H1 (cell line): ENCODE results near the gene DDOST. TPM values are rescaled to one million over a fixed set of nuclear protein-coding genes. Genes with fewer than 3 reads are reported as not detected.

Source experiments
- CTCF ChIA-PET: fragments of 300-600 bp; sonication (Branson Sonifier 250); formaldehyde crosslinking; loops from one replicate; lab custom pipeline; 2021; ENCODE audit not compliant: partially characterized antibody; lab: Charles Lee
- POLR2A ChIA-PET: fragments of 300-600 bp; sonication (Branson Sonifier 250); formaldehyde crosslinking; loops from one replicate; lab custom pipeline; 2021; ENCODE audit warnings: inconsistent platforms; ENCODE audit not compliant: partially characterized antibody; lab: Charles Lee
- DNase-seq, 2 experiments: peaks; one replicate each; pipeline versions ENCODE4 v3.0.0 to v3.0.0-alpha.2; 2010 to 2022; ENCODE audit warnings: low spot score in 2 of 2, low read depth in 1 of 2, mixed read lengths in 1 of 2
- FAIRE-seq: peaks from 2 replicates; lab custom pipeline; 2011; peaks lifted over from hg19 to GRCh38; lab: Jason Lieb, UNC
- H2AFZ ChIP-seq: 2 replicates; pipeline ENCODE4 v1.8.1; 2012; ENCODE audit warnings: low read length, inconsistent platforms
- H2AK5ac ChIP-seq: 2 replicates; pipeline ENCODE4 v1.6.1; 2013; ENCODE audit warnings: low read depth, low read length
- H2BK120ac ChIP-seq: replicated peaks from 2 replicates; pipeline ENCODE3; 2013; ENCODE audit warnings: low read depth, low read length, inconsistent platforms
- H2BK12ac ChIP-seq: 2 replicates; pipeline ENCODE4 v1.6.1; 2013; ENCODE audit warnings: low read depth, low read length
- H2BK15ac ChIP-seq: 2 replicates; pipeline ENCODE4 v1.6.1; 2013; ENCODE audit warnings: low read length
- H2BK20ac ChIP-seq: 2 replicates; pipeline ENCODE4 v1.6.1; 2013; ENCODE audit warnings: low read length
- H2BK5ac ChIP-seq: 2 replicates; pipeline ENCODE4 v1.6.1; 2013; ENCODE audit warnings: low read depth, low read length
- H3K14ac ChIP-seq: 2 replicates; pipeline ENCODE4 v1.6.1; 2013; ENCODE audit warnings: inconsistent platforms; ENCODE audit not compliant: insufficient read length
- H3K18ac ChIP-seq: 2 replicates; pipeline ENCODE4 v1.6.1; 2013; ENCODE audit warnings: low read length; ENCODE audit errors: extremely low read depth
- H3K23ac ChIP-seq: 2 replicates; pipeline ENCODE4 v1.6.1; 2013; ENCODE audit warnings: inconsistent platforms; ENCODE audit not compliant: insufficient read length
- H3K23me2 ChIP-seq: 2 replicates; pipeline ENCODE4 v1.6.1; 2013; ENCODE audit warnings: low read depth, low read length
- H3K27ac ChIP-seq: 2 replicates; pipeline ENCODE4 v1.6.1; 2011; ENCODE audit warnings: low read depth, low read length, inconsistent platforms
- H3K27me3 ChIP-seq, 4 experiments: replicated peaks in 1 of 4; 1 replicate in 1 of 4; 2 replicates in 3 of 4; pipeline versions ENCODE4 v1.6.1 to v1.8.1; 2011 to 2013; ENCODE audit warnings: low read length in 3 of 4, mild to moderate bottlenecking in 3 of 4, inconsistent platforms in 2 of 4, mixed read lengths in 2 of 4, moderate library complexity in 1 of 4; ENCODE audit not compliant: control insufficient read depth in 3 of 4, insufficient read depth in 3 of 4; ENCODE audit errors: extremely low read depth in 1 of 4
- H3K36me3 ChIP-seq, 4 experiments: 2 replicates each; pipeline versions ENCODE4 v1.6.1 to v1.8.1; 2011 to 2013; ENCODE audit warnings: mild to moderate bottlenecking in 4 of 4, low read length in 3 of 4, moderate library complexity in 2 of 4, control low read depth in 1 of 4, inconsistent platforms in 1 of 4; ENCODE audit not compliant: insufficient read depth in 4 of 4, control insufficient read depth in 2 of 4
- H3K4ac ChIP-seq: replicated peaks from 2 replicates; pipeline ENCODE3; 2013; ENCODE audit warnings: low read length, low read depth, mixed read lengths, inconsistent platforms; ENCODE audit not compliant: insufficient read length
- H3K4me1 ChIP-seq, 4 experiments: replicated peaks in 1 of 4; 1 replicate in 1 of 4; 2 replicates in 3 of 4; pipeline versions ENCODE4 v1.6.1 to v1.8.1; 2011 to 2013; ENCODE audit warnings: low read length in 3 of 4, inconsistent platforms in 2 of 4, mixed read lengths in 1 of 4; ENCODE audit not compliant: insufficient read depth in 4 of 4, control insufficient read depth in 3 of 4
- H3K4me2 ChIP-seq, 2 experiments: 2 replicates each; pipeline versions ENCODE4 v1.6.1 to v1.8.1; 2011 to 2013; ENCODE audit warnings: low read depth in 2 of 2, low read length in 2 of 2, control low read depth in 1 of 2, inconsistent platforms in 1 of 2, mild to moderate bottlenecking in 1 of 2; ENCODE audit not compliant: insufficient read depth in 1 of 2
- H3K4me3 ChIP-seq, 4 experiments: fragments of 200-600, 300-600 bp in 1 of 4; sonication (generic), shearing (Covaris generic), sonication (Bioruptor Twin) in 1 of 4; 2 replicates each; pipeline versions ENCODE4 v1.5.1 to v1.8.1; 2011 to 2016; ENCODE audit warnings: low read length in 4 of 4, low read depth in 3 of 4, control low read depth in 2 of 4, inconsistent platforms in 2 of 4, mild to moderate bottlenecking in 2 of 4, mixed read lengths in 1 of 4, moderate library complexity in 1 of 4; ENCODE audit not compliant: insufficient read depth in 2 of 4; ENCODE audit errors: extremely low read depth in 1 of 4
- H3K56ac ChIP-seq: replicated peaks from 2 replicates; pipeline ENCODE3; 2013; ENCODE audit warnings: low read depth, mild to moderate bottlenecking, mixed read lengths, low read length, inconsistent platforms; ENCODE audit not compliant: insufficient read length
- H3K79me1 ChIP-seq: 2 replicates; pipeline ENCODE4 v1.6.1; 2013; ENCODE audit warnings: low read depth, low read length, control low read depth
- H3K79me2 ChIP-seq, 2 experiments: 2 replicates each; pipeline versions ENCODE4 v1.6.1 to v1.8.1; 2012 to 2013; ENCODE audit warnings: low read length in 2 of 2, mild to moderate bottlenecking in 2 of 2, inconsistent platforms in 1 of 2; ENCODE audit not compliant: insufficient read depth in 2 of 2, control insufficient read depth in 1 of 2
- H3K9ac ChIP-seq, 4 experiments: replicated peaks in 1 of 4; 1 replicate in 1 of 4; 2 replicates in 3 of 4; pipeline versions ENCODE4 v1.6.1 to v1.8.1; 2011 to 2013; ENCODE audit warnings: low read depth in 3 of 4, low read length in 3 of 4, control low read depth in 2 of 4, mild to moderate bottlenecking in 2 of 4, moderate library complexity in 2 of 4, inconsistent platforms in 1 of 4; ENCODE audit errors: extremely low read depth in 1 of 4
- H3K9me3 ChIP-seq, 2 experiments: 2 replicates each; pipeline versions ENCODE4 v1.6.1 to v1.8.1; 2012 to 2013; ENCODE audit warnings: mild to moderate bottlenecking in 2 of 2, moderate library complexity in 2 of 2, control low read depth in 1 of 2, inconsistent platforms in 1 of 2, low read depth in 1 of 2, low read length in 1 of 2, mixed read lengths in 1 of 2; ENCODE audit not compliant: insufficient read depth in 2 of 2
- H4K20me1 ChIP-seq, 2 experiments: replicated peaks in 1 of 2; 2 replicates each; pipeline versions ENCODE3 to v1.8.1; 2011 to 2013; ENCODE audit warnings: inconsistent platforms in 2 of 2, low read length in 2 of 2, mild to moderate bottlenecking in 1 of 2; ENCODE audit not compliant: insufficient read depth in 2 of 2, control insufficient read depth in 1 of 2
- H4K5ac ChIP-seq: 2 replicates; pipeline ENCODE4 v1.6.1; 2013; ENCODE audit warnings: low read length, low read depth, mixed read lengths, inconsistent platforms; ENCODE audit not compliant: insufficient read length
- H4K8ac ChIP-seq: 2 replicates; pipeline ENCODE4 v1.8.0; 2013; ENCODE audit warnings: mild to moderate bottlenecking, moderate library complexity, low read length, inconsistent platforms; ENCODE audit not compliant: insufficient read depth; ENCODE audit errors: extremely low read depth
- H4K91ac ChIP-seq: replicated peaks from 2 replicates; pipeline ENCODE3; 2013; ENCODE audit warnings: low read length, mixed read lengths, inconsistent platforms; ENCODE audit not compliant: insufficient read length
- CBX8 ChIP-seq: fragments of 300-800, 300-1000 bp; sonication (generic); IDR thresholded peaks from 2 replicates; pipeline ENCODE4 v1.7.1; 2016; ENCODE audit warnings: low read depth, low read length, borderline replicate concordance
- HDAC2 ChIP-seq, 2 experiments: fragments of 300-600 bp in 1 of 2; sonication (generic) in 1 of 2; IDR thresholded peaks; 2 replicates each; pipeline ENCODE4 v1.6.1; 2011 to 2012; ENCODE audit warnings: low read depth in 2 of 2, low read length in 2 of 2, mild to moderate bottlenecking in 2 of 2, moderate library complexity in 2 of 2, borderline replicate concordance in 1 of 2, inconsistent platforms in 1 of 2
- KDM1A ChIP-seq: fragments of 200-600, 300-600 bp; sonication (generic); IDR thresholded peaks from 2 replicates; pipeline ENCODE4 v1.7.1; 2016; ENCODE audit warnings: mild to moderate bottlenecking, low read length, borderline replicate concordance
- KDM5A ChIP-seq: fragments of 200-600 bp; IDR thresholded peaks from 2 replicates; pipeline ENCODE4 v1.7.1; 2012; ENCODE audit warnings: mild to moderate bottlenecking, low read length, inconsistent platforms, mixed read lengths
- MAFK ChIP-seq: IDR thresholded peaks from 2 replicates; pipeline ENCODE4 v1.6.1; 2012; ENCODE audit warnings: low read depth, mild to moderate bottlenecking, improper control_type of control experiment, low read length
- RAD21 ChIP-seq, 2 experiments: IDR thresholded peaks in 1 of 2; conservative IDR thresholded peaks in 1 of 2; 2 replicates each; pipeline ENCODE4 v1.6.1; 2011; ENCODE audit warnings: low read depth in 2 of 2, low read length in 2 of 2, improper control_type of control experiment in 1 of 2, inconsistent platforms in 1 of 2, mild to moderate bottlenecking in 1 of 2, moderate library complexity in 1 of 2
- WGBS, 2 experiments: shearing (Covaris generic) in 1 of 2; methylation state at CpG; one replicate each; pipeline versions ENCODE4 v1.1.6 to v1.1.7; 2013 to 2015; ENCODE audit warnings: low lambda C conversion rate in 2 of 2, mixed read lengths in 2 of 2, inconsistent platforms in 1 of 2, low coverage in 1 of 2, missing lambda C conversion rate in 1 of 2; ENCODE audit not compliant: insufficient replicate concordance in 2 of 2, insufficient coverage in 1 of 2, insufficient read length in 1 of 2; ENCODE audit errors: extremely low coverage in 1 of 2, missing lambda C conversion rate in 1 of 2; 5-methylcytosine and 5-hydroxymethylcytosine counted together
- polyA plus RNA-seq, 7 experiments: library from polyadenylated mRNA; depleted of rRNA in 3 of 7; stranded (reverse) in 5 of 7; unstranded in 2 of 7; fragments of >200 nt in 5 of 7; fragments of 200-250 nt in 2 of 7; gene quantifications; 1 replicate in 5 of 7; 2 replicates in 1 of 7; 4 replicates in 1 of 7; pipeline versions ENCODE4 v1.2.1 to v1.2.3, GENCODE V29; 2011 to 2013; ENCODE audit warnings: missing spikeins in 2 of 7, mixed read lengths in 2 of 7
- total RNA-seq: library from RNA; stranded (reverse); fragmentation: NEBNext Ultra II Directional; extraction: Animal tissue kit (Norgen Biotek cat#: 25700); gene quantifications from 2 replicates; pipeline ENCODE4 v1.2.1, GENCODE V29; 2021

Gene DDOST
- total and polyA plus RNA-seq, 2 of the 8 experiments (the other 6 are each of a cell fraction or from before 2014, with no cell fraction given) = 253 to 336 TPM

DNA sequence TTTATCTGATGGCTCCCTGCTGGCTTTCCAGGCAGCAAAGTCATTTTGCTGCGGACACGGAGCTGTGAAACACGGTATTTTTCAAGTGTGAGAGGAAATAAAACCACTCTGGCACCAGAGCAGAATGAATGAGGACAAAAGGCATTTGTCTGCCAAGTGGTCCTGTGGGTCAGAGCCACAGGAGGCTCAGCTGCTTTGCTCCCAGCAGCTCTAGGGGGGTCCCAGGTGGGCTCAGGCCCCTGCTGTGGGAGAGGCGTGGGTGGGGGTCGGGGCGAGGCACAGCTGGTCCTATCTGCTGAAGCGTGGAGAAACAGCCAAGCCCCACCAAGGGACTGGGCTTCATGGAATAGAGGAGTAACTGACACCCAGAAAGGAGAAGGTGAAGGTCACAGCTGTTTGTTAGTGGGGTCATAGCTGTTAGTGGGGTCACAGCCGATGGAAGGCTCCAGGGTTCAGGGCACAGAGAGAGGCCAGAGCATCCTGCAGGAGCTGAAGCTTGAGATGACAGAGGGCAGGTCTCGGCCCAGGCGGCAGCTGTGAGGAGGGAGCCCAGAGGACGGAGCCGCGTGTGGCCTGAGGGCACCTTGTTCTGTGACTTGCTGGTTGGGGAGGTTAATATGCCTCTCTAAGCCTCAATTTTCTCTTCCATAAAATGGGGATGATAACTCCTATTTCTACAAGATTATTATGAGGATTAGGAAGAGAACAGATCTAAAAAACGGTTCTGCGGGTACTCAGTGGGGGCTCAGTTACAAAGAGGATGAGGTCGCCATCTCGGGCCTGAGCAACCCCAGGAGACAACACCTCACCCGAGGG lies 49.5 kb upstream of the DDOST start:
- DNase-seq (no peak), FAIRE-seq (no peak)
- no peak overlapping the region for H3K9ac ChIP-seq
- no peak overlapping the region for H4K8ac ChIP-seq
- no peak for TF ChIP-seq HDAC2 (IDR thresholded peaks at IDR 0.05; ENCODE audit: borderline replicate concordance in 1 of 2, low read depth in 2 of 2, low read length in 2 of 2)
- no peak for TF ChIP-seq KDM1A
- no peak for TF ChIP-seq KDM5A
- TF ChIP-seq MAFK = no peak
- TF ChIP-seq RAD21 (IDR thresholded peaks at IDR 0.05 in 1 of 2, conservative IDR thresholded peaks at IDR 0.05 in 1 of 2; ENCODE audit: low read depth in 2 of 2, low read length in 2 of 2) = no peak
- TF ChIP-seq CBX8 = no peak
- no peak overlapping the region for H3K4me3 ChIP-seq
- H3K23me2 ChIP-seq = no peaks in the 10 kb centered on the region
- H3K79me2 ChIP-seq = no peaks in the 10 kb centered on the region
- H4K91ac ChIP-seq = no peak overlapping the region
- no peak overlapping the region for H2BK15ac ChIP-seq
- H3K36me3 ChIP-seq = no peaks in the 10 kb centered on the region; a peak in 1 of 8 replicates
- H3K27ac ChIP-seq = no peak overlapping the region
- no peak overlapping the region for H3K14ac ChIP-seq
- no peak overlapping the region for H3K4me2 ChIP-seq
- H3K4ac ChIP-seq = no peak overlapping the region
- no peaks in the 10 kb centered on the region for H3K9me3 ChIP-seq
- WGBS, 2 experiments = 93% methylated on average over 18 of the region's 18 CpGs; no CpG with 5 or more reads in 1 of the 2 experiments
- H2BK20ac ChIP-seq = no peak overlapping the region
- no peak overlapping the region for H2BK5ac ChIP-seq
- no peak overlapping the region for H3K56ac ChIP-seq
- POLR2A ChIA-PET = interaction anchor here (0.7 to 1.3 kb wide), 3 partner anchors 10 to 13 kb away, joined by 3 to 4 read pairs (median 3); no protein-coding TSS in a partner anchor
- no peaks in the 10 kb centered on the region for H3K4me1 ChIP-seq
- H2AFZ ChIP-seq = no peak overlapping the region
- H3K23ac ChIP-seq = no peak overlapping the region
- H3K27me3 ChIP-seq = no peaks in the 10 kb centered on the region
- H4K20me1 ChIP-seq = peaks cover 1 to 5% of the 10 kb centered on the region in 2 experiments
- no peak overlapping the region for H2BK12ac ChIP-seq
- no peak overlapping the region for H3K18ac ChIP-seq
- H2AK5ac ChIP-seq = no peak overlapping the region
- no peak overlapping the region for H4K5ac ChIP-seq
- no peaks in the 10 kb centered on the region for H3K79me1 ChIP-seq
- CTCF ChIA-PET = interaction anchor here (0.6 to 1.7 kb wide), 6 partner anchors 14 to 454 kb away, joined by 3 to 5 read pairs (median 3); partner anchors contain the start of gene HP1BP3
- H2BK120ac ChIP-seq = no peak overlapping the region
